ENCODE measurements around the gene ELAVL3. TPM values are rescaled to one million over a fixed set of nuclear protein-coding genes. Genes with fewer than 3 reads are reported as not detected.
"Not testable (repeated sequence)": the region's sequence is repeated elsewhere in the genome, so short reads cannot be mapped to it uniquely, and the experiment has no call there.

Gene ELAVL3
- total RNA-seq, 1 donor from 2014 or later, result 0.45 TPM

- DNase-seq (ENCODE audit: low spot score) (no peak), ATAC-seq (no peak)
- intact Hi-C loops (cut with DNase I), result no loop called here
These were observed 16.2 kb downstream of the ELAVL3 start for GRCh38 chr19:11464333-11465265.

DNA sequence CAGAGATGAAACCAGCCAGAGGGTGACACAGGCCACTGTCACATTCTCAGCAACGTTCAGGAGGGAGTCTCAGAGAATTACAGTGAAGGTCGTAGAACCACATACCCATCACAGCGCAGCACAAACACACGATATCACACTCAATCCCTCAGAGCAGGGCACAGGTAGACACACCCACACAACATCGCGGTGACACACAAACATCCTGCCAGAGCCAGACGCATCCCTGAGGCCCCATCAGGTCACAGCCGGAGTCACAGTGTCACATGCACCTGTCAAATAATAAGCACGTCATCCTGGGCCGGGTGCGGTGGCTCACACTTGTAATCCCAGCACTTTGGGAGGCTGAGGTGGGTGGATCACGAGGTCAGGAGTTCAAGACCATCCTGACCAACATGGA, 17.5 kb downstream of the ELAVL3 start:
- no peak for DNase-seq (ENCODE audit: low spot score)
- ATAC-seq, result no peak
- intact Hi-C loops (cut with DNase I), result no loop called here

DNA sequence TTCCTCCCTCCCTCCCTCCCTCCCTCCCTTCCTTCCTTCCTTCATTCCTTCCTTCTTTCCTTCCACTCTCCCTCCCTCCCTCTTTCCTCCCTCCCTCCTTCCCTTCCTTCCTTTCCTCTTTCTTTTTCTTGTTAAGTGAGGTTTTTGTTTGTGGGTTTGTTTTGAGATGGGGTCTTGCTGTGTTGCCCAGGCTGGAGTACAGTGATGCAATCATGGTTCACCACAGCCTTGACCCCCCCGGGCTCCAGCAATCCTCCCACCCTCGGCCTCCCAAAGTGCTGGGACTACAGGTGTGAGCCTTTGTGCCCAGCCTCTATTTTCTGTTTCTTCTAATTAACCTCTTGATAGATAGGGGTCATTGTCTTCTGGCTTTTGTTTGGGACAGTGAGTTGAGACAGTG, 19.4 kb downstream of the ELAVL3 start:
- no peak for DNase-seq (ENCODE audit: low spot score)
- intact Hi-C loops (cut with DNase I), result no loop called here
- ATAC-seq, result no peak

- DNase-seq (ENCODE audit: low spot score) (no peak), ATAC-seq (no peak)
- intact Hi-C loops (cut with DNase I), result no loop called here
These were observed 20.6 kb downstream of the ELAVL3 start for GRCh38 chr19:11460207-11460606.

- intact Hi-C loops (cut with DNase I); ATAC-seq; DNase-seq (ENCODE audit: low spot score): not testable (repeated sequence)
These were observed 21.9 kb downstream of the ELAVL3 start for GRCh38 chr19:11458912-11459311.

- intact Hi-C loops (cut with DNase I), result no loop called here
- ATAC-seq, result no peak
- DNase-seq (ENCODE audit: low spot score), result no peak
These were observed 22.5 kb downstream of the ELAVL3 start for GRCh38 chr19:11458236-11458900.

GRCh38 chr19:11457831-11458230, 23.0 kb downstream of the ELAVL3 start:
- ATAC-seq (no peak), DNase-seq (ENCODE audit: low spot score) (no peak)
- intact Hi-C loops (cut with DNase I), result no loop called here

- ATAC-seq, result no peak
- intact Hi-C loops (cut with DNase I), result no loop called here
- no peak for DNase-seq (ENCODE audit: low spot score)
These were observed 23.7 kb downstream of the ELAVL3 start for GRCh38 chr19:11457115-11457514.

- intact Hi-C loops (cut with DNase I), result no loop called here
- DNase-seq (ENCODE audit: low spot score), result no peak
- no peak for ATAC-seq
These were observed 24.2 kb downstream of the ELAVL3 start for GRCh38 chr19:11456659-11457058.

DNA sequence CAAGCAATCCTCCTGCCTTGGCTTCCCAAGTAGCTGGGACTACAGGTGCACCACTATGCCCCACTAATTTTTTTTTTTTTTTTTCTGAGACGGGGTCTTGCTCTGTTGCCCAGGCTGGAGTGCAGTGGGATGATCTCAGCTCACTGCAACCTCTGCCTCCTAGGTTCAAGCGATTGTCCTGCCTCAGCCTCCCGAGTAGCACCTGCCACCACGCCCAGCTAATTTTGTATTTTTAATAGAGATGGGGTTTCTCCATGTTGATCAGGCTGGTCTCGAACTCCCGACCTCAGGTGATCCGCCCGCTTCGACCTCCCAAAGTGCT, 25.7 kb downstream of the ELAVL3 start:
- not testable (repeated sequence) for DNase-seq (ENCODE audit: low spot score); ATAC-seq

GRCh38 chr19:11453468-11454341, 27.1 kb downstream of the ELAVL3 start:
- intact Hi-C loops (cut with DNase I), result no loop called here
- DNase-seq (ENCODE audit: low spot score), result no peak
- ATAC-seq, result no peak

More for the DNA sequence above, 25.7 kb downstream of the ELAVL3 start:
- intact Hi-C loops (cut with DNase I), result not testable (repeated sequence)

GRCh38 chr19:11452620-11453310, 28.1 kb downstream of the ELAVL3 start:
- intact Hi-C loops (cut with DNase I), result no loop called here
- ATAC-seq, result no peak

GRCh38 chr19:11451871-11452619, 28.8 kb downstream of the ELAVL3 start:
- ATAC-seq (no peak), DNase-seq (ENCODE audit: low spot score) (no peak)
- intact Hi-C loops (cut with DNase I), result no loop called here

More at GRCh38 chr19:11452620-11453310, 28.1 kb downstream of the ELAVL3 start:
- no peak for DNase-seq (ENCODE audit: low spot score)

GRCh38 chr19:11451327-11451870, 29.4 kb downstream of the ELAVL3 start:
- no peak for ATAC-seq
- intact Hi-C loops (cut with DNase I), result no loop called here
- DNase-seq (ENCODE audit: low spot score), result no peak

DNA sequence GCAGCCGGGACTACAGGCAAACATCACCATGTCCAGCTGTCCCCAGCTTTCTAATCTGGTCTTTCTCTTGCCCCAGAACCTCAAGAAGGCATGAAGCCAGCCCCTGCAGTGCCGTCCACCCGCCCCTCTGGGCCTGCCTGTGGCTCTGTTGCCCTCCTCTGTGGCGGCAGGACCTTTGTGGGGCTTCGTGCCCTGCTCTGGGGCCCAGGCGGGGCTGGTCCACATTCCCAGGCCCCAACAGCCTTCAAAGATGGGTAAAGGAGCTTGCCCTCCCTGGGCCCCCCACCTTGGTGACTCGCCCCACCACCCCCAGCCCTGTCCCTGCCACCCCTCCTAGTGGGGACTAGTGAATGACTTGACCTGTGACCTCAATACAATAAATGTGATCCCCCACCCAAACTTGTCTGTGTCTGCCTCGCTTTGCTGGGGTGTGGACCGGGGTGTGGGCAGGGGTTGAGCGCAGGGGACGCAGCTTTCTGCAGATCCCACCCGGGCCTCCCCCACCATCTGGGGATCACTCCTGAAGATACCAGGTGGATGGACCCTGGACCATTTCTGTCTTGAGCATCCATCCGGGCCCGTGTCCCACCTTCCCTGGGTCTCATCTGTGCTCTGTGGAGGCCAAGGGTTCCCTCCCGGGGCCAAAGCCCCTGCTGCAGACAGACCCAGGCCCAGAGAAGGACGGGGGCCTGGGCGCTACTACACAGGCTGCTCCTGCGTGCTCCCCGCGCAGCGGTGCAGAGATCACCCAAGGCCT, 30.1 kb downstream of the ELAVL3 start:
- DNase-seq (ENCODE audit: low spot score) (no peak), ATAC-seq (no peak)
- intact Hi-C loops (cut with DNase I), result no loop called here

- intact Hi-C loops (cut with DNase I), result loop anchor here (10.0 kb wide), 1 partner anchor 154 kb away; the partner anchor contains the start of gene TSPAN16
- ATAC-seq (no peak), DNase-seq (ENCODE audit: low spot score) (no peak)
These were observed 31.8 kb downstream of the ELAVL3 start for GRCh38 chr19:11448923-11449554.

DNA sequence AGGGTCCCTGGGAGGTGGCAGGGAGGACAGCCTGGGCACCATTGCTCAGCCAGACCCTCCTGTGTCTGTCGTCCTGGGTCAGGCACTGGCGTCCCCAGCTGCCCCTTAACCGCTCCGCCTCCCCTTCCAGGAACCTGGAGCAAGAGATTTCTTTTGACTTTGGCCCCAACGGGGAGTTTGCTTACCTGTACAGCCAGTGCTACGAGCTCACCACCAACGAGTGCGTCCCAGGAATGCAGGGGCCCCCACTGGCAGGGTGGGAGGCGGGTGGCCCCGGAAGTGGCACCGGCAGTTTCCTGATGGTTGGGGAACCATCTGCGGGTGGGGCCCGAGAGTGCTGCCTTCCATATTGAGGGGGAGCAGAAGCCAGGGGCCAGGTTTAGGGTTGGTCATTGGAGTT, 32.4 kb downstream of the ELAVL3 start:
- DNase-seq (ENCODE audit: low spot score) (no peak), ATAC-seq (no peak)
- intact Hi-C loops (cut with DNase I), result loop anchor here (10.0 kb wide), 1 partner anchor 154 kb away; the partner anchor contains the start of gene TSPAN16
